K562 (cell line): ENCODE measurements around the gene OR7C1. TPM values are rescaled to one million over a fixed set of nuclear protein-coding genes. Genes with fewer than 3 reads are reported as not detected.
A peak's percentile ranks its signal among the peaks of the same experiment; 100 is the strongest.

Experiments used
- ATF7 ChIP-seq: fragments of 450-650 bp; IDR thresholded peaks from 2 replicates; pipeline ENCODE4 v1.7.1; 2014; ENCODE audit warnings: mild to moderate bottlenecking, moderate library complexity
- CCNT2 ChIP-seq: IDR thresholded peaks from 2 replicates; pipeline ENCODE4 v1.6.1; 2011; ENCODE audit warnings: borderline replicate concordance, low read depth, mild to moderate bottlenecking, moderate library complexity, mixed read lengths, low read length; ENCODE audit not compliant: insufficient read length; ENCODE audit errors: extremely low read depth
- CEBPB ChIP-seq: fragments of 450-650 bp; IDR thresholded peaks from 2 replicates; pipeline ENCODE4 v1.6.1; 2016; ENCODE audit warnings: missing genetic modification characterization, missing compliant biosample characterization
- CTBP1 ChIP-seq: fragments of 450-650 bp; IDR thresholded peaks from 2 replicates; pipeline ENCODE4 v1.6.1; 2016; ENCODE audit warnings: borderline replicate concordance
- FOXO4 ChIP-seq: fragments of 450-650 bp; formaldehyde crosslinking; IDR thresholded peaks from 2 replicates; pipeline ENCODE4 v1.4.0; 2020; ENCODE audit warnings: mild to moderate bottlenecking, moderate library complexity
- GMEB1 ChIP-seq: fragments of 250-450 bp; sonication (Bioruptor Pico); IDR thresholded peaks from 2 replicates; pipeline ENCODE4 v1.4.0; 2020; ENCODE audit warnings: mild to moderate bottlenecking
- GTF3C2 ChIP-seq: IDR thresholded peaks from 3 replicates; pipeline ENCODE4 v1.6.1; 2011; ENCODE audit warnings: borderline replicate concordance, mild to moderate bottlenecking, moderate library complexity; ENCODE audit not compliant: insufficient read length; ENCODE audit errors: extremely low read depth
- KAT2B ChIP-seq: IDR thresholded peaks from one replicate; pipeline ENCODE4 v1.6.1; 2012; ENCODE audit warnings: low read depth, mild to moderate bottlenecking, control low read depth, inconsistent platforms, low read length, moderate library complexity
- KLF10 ChIP-seq: fragments of 250-450 bp; sonication (Bioruptor Pico); IDR thresholded peaks from 2 replicates; pipeline ENCODE4 v1.6.1; 2021; ENCODE audit warnings: matching md5 sums
- MTA3 ChIP-seq: fragments of 450-650 bp; formaldehyde crosslinking; IDR thresholded peaks from 2 replicates; pipeline ENCODE4 v1.6.1; 2017; ENCODE audit warnings: mild to moderate bottlenecking, borderline replicate concordance
- MXD1 ChIP-seq: fragments of 250-450 bp; sonication (Bioruptor Pico); IDR thresholded peaks from 2 replicates; pipeline ENCODE4 v1.8.0; 2021; ENCODE audit warnings: borderline replicate concordance, mild to moderate bottlenecking, moderate library complexity; ENCODE audit not compliant: poor library complexity, severe bottlenecking
- NBN ChIP-seq: fragments of 450-650 bp; IDR thresholded peaks from 2 replicates; pipeline ENCODE4 v1.6.1; 2016; ENCODE audit warnings: low read depth, mild to moderate bottlenecking
- PRMT5 ChIP-seq: sonication (generic); formaldehyde crosslinking; IDR thresholded peaks from 2 replicates; pipeline ENCODE4 v1.5.0; 2020; ENCODE audit warnings: missing genetic modification reagents
- PTRF ChIP-seq: fragments of 450-650 bp; IDR thresholded peaks from 2 replicates; pipeline ENCODE4 v1.6.1; 2016; ENCODE audit warnings: mild to moderate bottlenecking, missing genetic modification characterization, missing compliant biosample characterization
- RBM14 ChIP-seq: fragments of 200-400 bp; formaldehyde crosslinking; IDR thresholded peaks from 2 replicates; pipeline ENCODE4 v1.6.1; 2018; ENCODE audit warnings: low read depth, mild to moderate bottlenecking, low read length, moderate library complexity, borderline replicate concordance; ENCODE audit not compliant: insufficient read depth
- SAFB ChIP-seq: fragments of 200-400 bp; formaldehyde crosslinking; IDR thresholded peaks from 2 replicates; pipeline ENCODE4 v1.6.1; 2017; ENCODE audit warnings: low read depth, low read length, borderline replicate concordance
- SFPQ ChIP-seq: fragments of 200-400 bp; formaldehyde crosslinking; IDR thresholded peaks from 2 replicates; pipeline ENCODE4 v1.6.1; 2017; ENCODE audit warnings: mild to moderate bottlenecking, low read depth, low read length, moderate library complexity
- TCF3 ChIP-seq: sonication (generic); formaldehyde crosslinking; IDR thresholded peaks from 2 replicates; pipeline ENCODE4 v1.4.0; 2020; ENCODE audit warnings: mild to moderate bottlenecking, missing genetic modification reagents
- ZC3H8 ChIP-seq: fragments of 450-650 bp; IDR thresholded peaks from 2 replicates; pipeline ENCODE4 v1.6.1; 2017
- ZFPM2 ChIP-seq: fragments of 250-450 bp; sonication (Bioruptor Pico); IDR thresholded peaks from 2 replicates; pipeline ENCODE4 v1.5.1; 2022; ENCODE audit warnings: mild to moderate bottlenecking
- ZNF23 ChIP-seq: fragments of 250-450 bp; sonication (Bioruptor Pico); IDR thresholded peaks from 2 replicates; pipeline ENCODE4 v1.4.0; 2020; ENCODE audit warnings: mild to moderate bottlenecking
- polyA plus RNA-seq, 8 experiments: library from polyadenylated mRNA; depleted of rRNA in 4 of 8; stranded (reverse) in 5 of 8; unstranded in 3 of 8; fragments of >200 nt; fragmentation: Nextera tagmentation in 2 of 8; fragmentation: Illumina TruSeq in 1 of 8; extraction: Ambion mirVana in 2 of 8; extraction: Trizol in 1 of 8; gene quantifications; 2 replicates each; pipeline versions ENCODE4 v1.2.1 to v1.2.3, GENCODE V29; 2011 to 2014; ENCODE audit warnings: inconsistent platforms in 1 of 8, missing spikeins in 1 of 8
- total RNA-seq, 7 experiments: library from RNA; depleted of rRNA in 6 of 7; stranded (reverse); fragments of >200 nt in 6 of 7; fragmentation: Illumina TruSeq in 2 of 7; extraction: Trizol in 2 of 7; gene quantifications; 2 replicates each; pipeline versions ENCODE4 v1.2.1 to v1.2.3, GENCODE V29; 2011 to 2021; ENCODE audit warnings: low replicate concordance in 1 of 7

The OR7C1 gene
- total and polyA plus RNA-seq, 9 of the 15 experiments (the other 6 are each of a cell fraction or from before 2014, with no cell fraction given), result 0.01 to 0.18 (median 0.10) TPM; not detected in 1

- TF ChIP-seq ZFPM2, result no peak
- TF ChIP-seq KLF10 (CRISPR knock-in tag), result no peak
- no peak; the same call in 1 of the 2 replicates for TF ChIP-seq CTBP1
- TF ChIP-seq MXD1, result no peak
- no peak for TF ChIP-seq PTRF
- no peak for TF ChIP-seq CCNT2
- TF ChIP-seq TCF3, result no peak
- TF ChIP-seq SAFB, result no peak
- TF ChIP-seq KAT2B, result no peak
- TF ChIP-seq ZC3H8, result no peak
- TF ChIP-seq FOXO4 (CRISPR knock-in tag), result no peak
- no peak for TF ChIP-seq SFPQ
- no peak for TF ChIP-seq GMEB1
- TF ChIP-seq GTF3C2, result no peak
- 0 out of 2 replicates have a peak, but pooled peaks have one; percentile 35 for TF ChIP-seq ATF7
- TF ChIP-seq CEBPB (tag), result no peak
- no peak for TF ChIP-seq PRMT5 (CRISPR knock-in tag)
- 0 out of 2 replicates have a peak, but pooled peaks have one; percentile 42 for TF ChIP-seq MTA3
- TF ChIP-seq ZNF23 (CRISPR knock-in tag), result no peak
- TF ChIP-seq NBN, result no peak
- no peak for TF ChIP-seq RBM14
These were observed 48.5 kb downstream of the OR7C1 start (continued) for GRCh38 chr19:14786421-14786851.
